BE2C (cell line): ENCODE measurements around the gene CD58.

Experiments used
- DNase-seq: peaks from one replicate; pipeline ENCODE4 v3.0.0-alpha.2; 2020
- H3K27me3 ChIP-seq: fragments of 250-450 bp; sonication (Bioruptor Pico); 2 replicates; pipeline ENCODE4 v1.5.1; 2020; ENCODE audit warnings: mild to moderate bottlenecking
- H3K36me3 ChIP-seq: fragments of 250-450 bp; sonication (Bioruptor Pico); 2 replicates; pipeline ENCODE4 v1.5.1; 2020; ENCODE audit warnings: mild to moderate bottlenecking
- H3K4me1 ChIP-seq: fragments of 250-450 bp; sonication (Bioruptor Pico); 2 replicates; pipeline ENCODE4 v1.5.1; 2020
- H3K4me3 ChIP-seq: 2 replicates; pipeline ENCODE4 v1.5.1; 2011; ENCODE audit warnings: low read depth, low read length
- H3K9me3 ChIP-seq: fragments of 250-450 bp; sonication (Bioruptor Pico); 2 replicates; pipeline ENCODE4 v1.5.1; 2020
- CTCF ChIP-seq: IDR thresholded peaks from 2 replicates; pipeline ENCODE4 v1.5.1; 2012; ENCODE audit warnings: mild to moderate bottlenecking, low read depth, low read length

The CD58 gene

GRCh38 chr1:116532671-116533428 is 38.0 kb downstream of the CD58 start:
- H3K9me3 ChIP-seq: no peaks in the 10 kb centered on the region
- no peak overlapping the region for H3K4me3 ChIP-seq
- no peaks in the 10 kb centered on the region for H3K4me1 ChIP-seq
- DNase-seq: no peak
- H3K27me3 ChIP-seq: no peaks in the 10 kb centered on the region
- TF ChIP-seq CTCF: no peak
- no peaks in the 10 kb centered on the region for H3K36me3 ChIP-seq

GRCh38 chr1:116531917-116532316 is 38.9 kb downstream of the CD58 start:
- Histone ChIP-seq H3K9me3 (no peaks in the 10 kb centered on the region), H3K27me3 (no peaks in the 10 kb centered on the region)
- TF ChIP-seq CTCF: no peak

GRCh38 chr1:116529681-116530080 is 41.1 kb downstream of the CD58 start:
- H3K4me3 ChIP-seq: no peak overlapping the region
- H3K9me3 ChIP-seq: no peaks in the 10 kb centered on the region
- no peak for DNase-seq
- H3K27me3 ChIP-seq: no peaks in the 10 kb centered on the region
- no peaks in the 10 kb centered on the region for H3K4me1 ChIP-seq
- no peak for TF ChIP-seq CTCF
- H3K36me3 ChIP-seq: no peaks in the 10 kb centered on the region

More at GRCh38 chr1:116531917-116532316, 38.9 kb downstream of the CD58 start:
- Histone ChIP-seq H3K4me1 (no peaks in the 10 kb centered on the region), H3K36me3 (no peaks in the 10 kb centered on the region), H3K4me3 (no peak overlapping the region)
- DNase-seq: no peak

GRCh38 chr1:116529199-116529631 is 41.6 kb downstream of the CD58 start:
- no peak for DNase-seq
- no peak for TF ChIP-seq CTCF
- no peaks in the 10 kb centered on the region for H3K36me3 ChIP-seq

GRCh38 chr1:116528329-116529083 is 42.3 kb downstream of the CD58 start:
- Histone ChIP-seq H3K4me3 (no peak overlapping the region), H3K27me3 (no peaks in the 10 kb centered on the region)
- TF ChIP-seq CTCF: no peak

More at GRCh38 chr1:116529199-116529631, 41.6 kb downstream of the CD58 start:
- Histone ChIP-seq H3K9me3 (no peaks in the 10 kb centered on the region), H3K4me3 (no peak overlapping the region), H3K4me1 (no peaks in the 10 kb centered on the region), H3K27me3 (no peaks in the 10 kb centered on the region)

GRCh38 chr1:116525440-116525839 is 45.4 kb downstream of the CD58 start:
- Histone ChIP-seq H3K4me3 (no peak overlapping the region), H3K9me3 (no peaks in the 10 kb centered on the region), H3K27me3 (no peaks in the 10 kb centered on the region), H3K4me1 (no peaks in the 10 kb centered on the region), H3K36me3 (no peaks in the 10 kb centered on the region)
- no peak for TF ChIP-seq CTCF
- DNase-seq: no peak

More at GRCh38 chr1:116528329-116529083, 42.3 kb downstream of the CD58 start:
- no peaks in the 10 kb centered on the region for H3K36me3 ChIP-seq
- no peaks in the 10 kb centered on the region for H3K9me3 ChIP-seq
- DNase-seq: no peak
- H3K4me1 ChIP-seq: no peaks in the 10 kb centered on the region
